Neural progenitor cell (in vitro differentiated cells): ENCODE measurements around the gene MRPS16. TPM values are rescaled to one million over a fixed set of nuclear protein-coding genes. Genes with fewer than 3 reads are reported as not detected.

Source experiments
- DNase-seq: peaks from one replicate; pipeline ENCODE4 v3.0.0-alpha.2; 2016; ENCODE audit warnings: low spot score
- H2AFZ ChIP-seq: fragments of 200-600 bp; sonication (generic); replicated peaks from 2 replicates; pipeline ENCODE4 v1.6.1; 2016; ENCODE audit warnings: antibody characterized with exemption
- H3F3A ChIP-seq: fragments of 200-600 bp; sonication (generic); 2 replicates; pipeline ENCODE4 v1.6.1; 2016; ENCODE audit warnings: antibody characterized with exemption, low read depth
- H3K27ac ChIP-seq: fragments of 200-600 bp; sonication (generic); 2 replicates; pipeline ENCODE4 v1.5.1; 2016; ENCODE audit warnings: mild to moderate bottlenecking
- H3K27me3 ChIP-seq: fragments of 200-600 bp; sonication (generic); 2 replicates; pipeline ENCODE4 v1.6.1; 2016; ENCODE audit warnings: mild to moderate bottlenecking, moderate library complexity
- H3K36me3 ChIP-seq: fragments of 200-600 bp; sonication (generic); 2 replicates; pipeline ENCODE4 v1.5.1; 2016
- H3K4me1 ChIP-seq: fragments of 200-600 bp; sonication (generic); 2 replicates; pipeline ENCODE4 v1.6.1; 2016; ENCODE audit warnings: mixed run types
- H3K4me2 ChIP-seq: fragments of 200-600 bp; sonication (generic); 2 replicates; pipeline ENCODE4 v1.6.1; 2016
- H3K4me3 ChIP-seq: fragments of 200-600 bp; sonication (generic); 2 replicates; pipeline ENCODE4 v1.5.1; 2016
- H3K79me2 ChIP-seq: fragments of 200-600 bp; sonication (generic); 2 replicates; pipeline ENCODE4 v1.6.1; 2016; ENCODE audit warnings: low read depth
- H3K9ac ChIP-seq: fragments of 200-600 bp; sonication (generic); 2 replicates; pipeline ENCODE4 v1.6.1; 2016
- H3K9me3 ChIP-seq: fragments of 200-600 bp; sonication (generic); 2 replicates; pipeline ENCODE4 v1.5.1; 2016; ENCODE audit warnings: low read depth
- H4K20me1 ChIP-seq: fragments of 200-600 bp; sonication (generic); 2 replicates; pipeline ENCODE4 v1.6.1; 2016; ENCODE audit warnings: low read depth
- H3K27ac Mint-ChIP-seq: 3 replicates; pipeline ENCODE4 v1.8.0; 2021; ENCODE audit warnings: mixed read lengths
- H3K27me3 Mint-ChIP-seq: 2 replicates; pipeline ENCODE4 v1.8.0; 2022; ENCODE audit warnings: low read depth, mild to moderate bottlenecking, inconsistent platforms, moderate library complexity, mixed read lengths; ENCODE audit not compliant: insufficient read depth
- H3K36me3 Mint-ChIP-seq: 3 replicates; pipeline ENCODE4 v1.8.0; 2021; ENCODE audit warnings: mixed read lengths
- H3K4me1 Mint-ChIP-seq: 3 replicates; pipeline ENCODE4 v1.8.0; 2021; ENCODE audit warnings: mixed read lengths
- H3K4me3 Mint-ChIP-seq: 3 replicates; pipeline ENCODE4 v1.8.0; 2021; ENCODE audit warnings: mild to moderate bottlenecking, moderate library complexity, mixed read lengths
- H3K9me3 Mint-ChIP-seq: 3 replicates; pipeline ENCODE4 v1.8.0; 2020; ENCODE audit warnings: mixed read lengths
- EZH2 ChIP-seq: fragments of 200-600 bp; sonication (generic); IDR thresholded peaks from 2 replicates; pipeline ENCODE4 v1.6.1; 2017; ENCODE audit warnings: antibody characterized with exemption, mild to moderate bottlenecking, moderate library complexity
- EZH2phosphoT487 ChIP-seq: fragments of 200-600 bp; sonication (generic); IDR thresholded peaks from 2 replicates; pipeline ENCODE4 v1.6.1; 2017; ENCODE audit warnings: antibody characterized with exemption
- total RNA-seq: library from RNA; depleted of rRNA; stranded (reverse); fragments of >200 nt; gene quantifications from 2 replicates; pipeline ENCODE4 v1.2.3, GENCODE V29; 2015; ENCODE audit warnings: low replicate concordance
- TF ChIP-seq, protein P1 (sequence below): fragments of 200-600 bp; sonication (generic); IDR thresholded peaks from 2 replicates; pipeline ENCODE4 v1.5.1; 2017; ENCODE audit warnings: antibody characterized with exemption, mild to moderate bottlenecking

The MRPS16 gene
- total RNA-seq, 1 donor from 2014 or later = 82.3 TPM

DNA sequence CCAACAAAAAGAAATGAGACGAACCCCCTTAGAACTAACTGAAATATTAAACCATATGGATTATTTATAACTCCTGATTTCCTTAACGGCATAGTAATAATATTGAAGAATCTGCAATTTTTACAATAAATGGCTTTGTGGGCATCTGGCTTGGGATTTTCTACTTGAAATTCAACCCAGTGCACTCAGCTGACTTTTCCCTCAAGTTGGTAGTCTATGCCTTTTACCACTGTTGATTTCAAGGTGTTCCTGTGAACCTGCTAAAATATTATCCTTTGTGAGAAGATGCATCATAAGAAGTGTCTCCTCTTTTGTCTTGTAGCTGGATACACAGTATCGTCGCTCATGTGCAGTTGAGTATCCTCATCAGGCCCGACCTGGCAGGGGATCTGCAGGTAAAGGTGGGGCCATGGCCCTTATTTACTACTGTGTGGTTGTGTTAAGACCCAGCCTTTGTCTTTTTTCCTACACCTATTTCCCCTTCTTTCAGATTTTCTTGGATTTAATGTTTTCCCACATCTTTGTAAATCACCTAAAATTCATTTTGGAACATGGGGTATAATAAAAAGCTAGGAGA is 13.4 kb downstream of the MRPS16 start:
- peaks cover 22% of the 10 kb centered on the region for H3K36me3 Mint-ChIP-seq

DNA sequence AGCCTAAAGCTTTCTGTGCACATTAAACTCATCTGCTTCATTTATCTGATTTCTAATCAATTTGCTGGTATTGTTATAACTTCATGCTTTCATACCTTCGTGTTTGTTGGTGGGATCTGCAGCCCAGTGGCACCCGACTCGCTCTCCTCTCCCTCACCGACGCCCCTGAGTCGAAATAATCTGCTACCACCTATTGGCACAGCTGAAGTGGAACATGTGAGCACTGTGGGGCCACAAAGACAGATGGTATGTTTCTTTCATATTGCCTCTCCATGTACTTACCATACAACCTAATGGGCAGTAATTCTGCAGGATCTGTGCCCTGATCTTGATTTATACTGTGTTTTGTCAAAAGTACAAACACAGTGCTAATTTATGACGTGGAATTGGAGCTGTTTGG is 17.7 kb downstream of the MRPS16 start:
- no peak overlapping the region for H3K27ac Mint-ChIP-seq

More for the DNA sequence above, 13.4 kb downstream of the MRPS16 start:
- DNase-seq = no peak
- Histone ChIP-seq H3K4me1 (no peaks in the 10 kb centered on the region), H3K27ac (no peak overlapping the region), H3F3A (peaks cover 20% of the 10 kb centered on the region), H3K79me2 (peaks cover 26% of the 10 kb centered on the region), H2AFZ (no peak overlapping the region), H3K36me3 (peaks cover 34% of the 10 kb centered on the region), H3K27me3 (no peaks in the 10 kb centered on the region), H3K4me3 (no peak overlapping the region), H3K9ac (no peak overlapping the region), H3K4me2 (no peak overlapping the region), H4K20me1 (peaks cover 13% of the 10 kb centered on the region), H3K9me3 (no peaks in the 10 kb centered on the region)
- Mint-ChIP-seq H3K9me3 (no peaks in the 10 kb centered on the region), H3K27ac (no peak overlapping the region), H3K4me1 (no peaks in the 10 kb centered on the region), H3K4me3 (no peak overlapping the region), H3K27me3 (no peaks in the 10 kb centered on the region)
- TF ChIP-seq EZH2phosphoT487 (no peak), EZH2 (no peak)
- TF ChIP-seq, protein P1, sequence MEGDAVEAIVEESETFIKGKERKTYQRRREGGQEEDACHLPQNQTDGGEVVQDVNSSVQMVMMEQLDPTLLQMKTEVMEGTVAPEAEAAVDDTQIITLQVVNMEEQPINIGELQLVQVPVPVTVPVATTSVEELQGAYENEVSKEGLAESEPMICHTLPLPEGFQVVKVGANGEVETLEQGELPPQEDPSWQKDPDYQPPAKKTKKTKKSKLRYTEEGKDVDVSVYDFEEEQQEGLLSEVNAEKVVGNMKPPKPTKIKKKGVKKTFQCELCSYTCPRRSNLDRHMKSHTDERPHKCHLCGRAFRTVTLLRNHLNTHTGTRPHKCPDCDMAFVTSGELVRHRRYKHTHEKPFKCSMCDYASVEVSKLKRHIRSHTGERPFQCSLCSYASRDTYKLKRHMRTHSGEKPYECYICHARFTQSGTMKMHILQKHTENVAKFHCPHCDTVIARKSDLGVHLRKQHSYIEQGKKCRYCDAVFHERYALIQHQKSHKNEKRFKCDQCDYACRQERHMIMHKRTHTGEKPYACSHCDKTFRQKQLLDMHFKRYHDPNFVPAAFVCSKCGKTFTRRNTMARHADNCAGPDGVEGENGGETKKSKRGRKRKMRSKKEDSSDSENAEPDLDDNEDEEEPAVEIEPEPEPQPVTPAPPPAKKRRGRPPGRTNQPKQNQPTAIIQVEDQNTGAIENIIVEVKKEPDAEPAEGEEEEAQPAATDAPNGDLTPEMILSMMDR = no peak

DNA sequence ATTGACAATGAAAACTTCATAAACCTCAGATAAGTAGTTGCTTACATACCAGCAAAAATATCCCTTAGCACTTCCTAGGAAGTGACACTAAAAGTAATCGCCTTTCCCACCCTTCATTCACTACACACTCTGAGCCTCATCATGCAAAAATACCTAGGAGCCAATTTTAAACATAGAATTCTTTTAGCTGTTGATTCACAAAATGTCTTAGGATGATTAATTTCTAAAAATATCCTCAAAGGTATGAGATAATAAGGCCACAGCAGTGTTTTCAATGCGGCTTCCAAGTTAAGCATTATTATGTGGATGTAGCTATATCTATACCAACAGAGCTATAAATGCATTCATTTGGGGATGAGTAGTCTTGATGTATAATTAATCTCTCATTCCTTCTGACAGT is 18.6 kb downstream of the MRPS16 start:
- H3F3A ChIP-seq = peaks cover 9% of the 10 kb centered on the region
- Mint-ChIP-seq H3K36me3 (peaks cover 14% of the 10 kb centered on the region), H3K9me3 (no peaks in the 10 kb centered on the region), H3K27me3 (peaks cover 4% of the 10 kb centered on the region), H3K27ac (no peak overlapping the region), H3K4me3 (no peak overlapping the region), H3K4me1 (no peaks in the 10 kb centered on the region)
- no peak overlapping the region for H3K4me2 ChIP-seq
- H3K79me2 ChIP-seq = no peaks in the 10 kb centered on the region
- no peak overlapping the region for H2AFZ ChIP-seq
- H3K9me3 ChIP-seq = no peaks in the 10 kb centered on the region
- H3K27ac ChIP-seq = no peak overlapping the region
- no peak overlapping the region for H3K9ac ChIP-seq
- peaks cover 3% of the 10 kb centered on the region for H3K36me3 ChIP-seq
- no peaks in the 10 kb centered on the region for H3K4me1 ChIP-seq
- DNase-seq = no peak
- no peak overlapping the region for H3K4me3 ChIP-seq
- no peaks in the 10 kb centered on the region for H3K27me3 ChIP-seq
- no peaks in the 10 kb centered on the region for H4K20me1 ChIP-seq
- no peak for TF ChIP-seq EZH2
- TF ChIP-seq, protein P1 = no peak
- TF ChIP-seq EZH2phosphoT487 = no peak

More for the DNA sequence above, 17.7 kb downstream of the MRPS16 start:
- no peaks in the 10 kb centered on the region for H3K4me1 ChIP-seq
- H3K4me3 ChIP-seq = no peak overlapping the region
- H2AFZ ChIP-seq = no peak overlapping the region
- TF ChIP-seq, protein P1 = no peak
- TF ChIP-seq EZH2 = no peak
- no peak for TF ChIP-seq EZH2phosphoT487
- no peak overlapping the region for H3K9ac ChIP-seq
- Mint-ChIP-seq H3K27me3 (peaks cover 4% of the 10 kb centered on the region), H3K9me3 (no peaks in the 10 kb centered on the region), H3K4me3 (no peak overlapping the region), H3K36me3 (peaks cover 14% of the 10 kb centered on the region), H3K4me1 (no peaks in the 10 kb centered on the region)
- H3K79me2 ChIP-seq = no peaks in the 10 kb centered on the region
- H3F3A ChIP-seq = peaks cover 9% of the 10 kb centered on the region
- no peaks in the 10 kb centered on the region for H3K27me3 ChIP-seq
- peaks cover 11% of the 10 kb centered on the region for H3K36me3 ChIP-seq
- no peak overlapping the region for H3K27ac ChIP-seq
- DNase-seq = no peak
- no peaks in the 10 kb centered on the region for H3K9me3 ChIP-seq
- no peak overlapping the region for H3K4me2 ChIP-seq
- H4K20me1 ChIP-seq = no peaks in the 10 kb centered on the region
